Measurements from ENCODE around the gene NIPAL1. TPM values are rescaled to one million over a fixed set of nuclear protein-coding genes. Genes with fewer than 3 reads are reported as not detected.
"Not testable (repeated sequence)": the region's sequence is repeated elsewhere in the genome, so short reads cannot be mapped to it uniquely, and the experiment has no call there.

Gene NIPAL1
- total RNA-seq, 1 donor from 2014 or later: 0.32 TPM

DNA sequence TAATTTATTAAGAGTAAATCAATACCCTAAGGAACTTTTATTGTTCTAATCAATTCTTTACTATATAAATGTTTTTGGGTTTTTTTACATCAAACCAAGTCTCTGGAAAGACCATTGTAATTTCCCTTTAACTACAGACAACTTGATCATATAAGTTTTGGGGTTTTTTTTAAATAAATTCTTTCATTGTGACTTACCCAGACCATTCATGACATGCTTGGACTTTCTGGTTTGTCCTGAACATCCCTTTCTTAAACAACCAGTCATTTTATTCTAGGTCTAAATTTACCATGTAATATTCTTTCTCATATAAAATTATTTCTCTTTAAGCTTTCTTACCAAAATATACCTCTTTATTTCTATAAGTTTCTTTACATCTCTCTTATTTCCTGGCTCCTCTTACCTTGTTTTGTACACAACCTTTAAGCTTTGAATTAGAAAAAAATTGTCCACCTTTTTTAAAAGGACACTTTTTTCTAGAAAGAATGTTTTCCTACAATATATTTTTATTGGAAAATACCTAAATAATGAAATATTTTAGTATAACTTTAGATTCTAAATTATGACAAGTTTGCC, 8.5 kb upstream of the NIPAL1 start:
- peaks cover 14% of the 10 kb centered on the region for H3K9me3 Mint-ChIP-seq (ENCODE audit: low read depth)
- DNase-seq (ENCODE audit: low spot score): no peak
- peaks cover 2% of the 10 kb centered on the region for H3K36me3 Mint-ChIP-seq (ENCODE audit: low read depth)
- TF ChIP-seq, protein P1, sequence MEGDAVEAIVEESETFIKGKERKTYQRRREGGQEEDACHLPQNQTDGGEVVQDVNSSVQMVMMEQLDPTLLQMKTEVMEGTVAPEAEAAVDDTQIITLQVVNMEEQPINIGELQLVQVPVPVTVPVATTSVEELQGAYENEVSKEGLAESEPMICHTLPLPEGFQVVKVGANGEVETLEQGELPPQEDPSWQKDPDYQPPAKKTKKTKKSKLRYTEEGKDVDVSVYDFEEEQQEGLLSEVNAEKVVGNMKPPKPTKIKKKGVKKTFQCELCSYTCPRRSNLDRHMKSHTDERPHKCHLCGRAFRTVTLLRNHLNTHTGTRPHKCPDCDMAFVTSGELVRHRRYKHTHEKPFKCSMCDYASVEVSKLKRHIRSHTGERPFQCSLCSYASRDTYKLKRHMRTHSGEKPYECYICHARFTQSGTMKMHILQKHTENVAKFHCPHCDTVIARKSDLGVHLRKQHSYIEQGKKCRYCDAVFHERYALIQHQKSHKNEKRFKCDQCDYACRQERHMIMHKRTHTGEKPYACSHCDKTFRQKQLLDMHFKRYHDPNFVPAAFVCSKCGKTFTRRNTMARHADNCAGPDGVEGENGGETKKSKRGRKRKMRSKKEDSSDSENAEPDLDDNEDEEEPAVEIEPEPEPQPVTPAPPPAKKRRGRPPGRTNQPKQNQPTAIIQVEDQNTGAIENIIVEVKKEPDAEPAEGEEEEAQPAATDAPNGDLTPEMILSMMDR (IDR thresholded peaks at IDR 0.05): no peak
- H3K27me3 Mint-ChIP-seq (ENCODE audit: low read depth): peaks cover 4% of the 10 kb centered on the region
- H3K4me1 Mint-ChIP-seq (ENCODE audit: low read depth): no peaks in the 10 kb centered on the region
- no peak overlapping the region for H3K27ac Mint-ChIP-seq (ENCODE audit: unreplicated experiment)
- H3K4me3 Mint-ChIP-seq (ENCODE audit: unreplicated experiment): no peak overlapping the region

- DNase-seq (ENCODE audit: low spot score); H3K9me3 Mint-ChIP-seq (ENCODE audit: low read depth); H3K4me3 Mint-ChIP-seq (ENCODE audit: unreplicated experiment); H3K36me3 Mint-ChIP-seq (ENCODE audit: low read depth); H3K4me1 Mint-ChIP-seq (ENCODE audit: low read depth); H3K27me3 Mint-ChIP-seq (ENCODE audit: low read depth): not testable (repeated sequence)
- peak overlapping the region; percentile 18 for H3K27ac Mint-ChIP-seq (ENCODE audit: unreplicated experiment)
These were observed 5.7 kb upstream of the NIPAL1 start for GRCh38 chr4:48010906-48011305.

GRCh38 chr4:48011722-48012121, 4.8 kb upstream of the NIPAL1 start:
- no peaks in the 10 kb centered on the region for H3K36me3 Mint-ChIP-seq (ENCODE audit: low read depth)
- no peaks in the 10 kb centered on the region for H3K9me3 Mint-ChIP-seq (ENCODE audit: low read depth)
- no peak for DNase-seq (ENCODE audit: low spot score)
- H3K4me1 Mint-ChIP-seq (ENCODE audit: low read depth): peaks cover 6% of the 10 kb centered on the region
- H3K27me3 Mint-ChIP-seq (ENCODE audit: low read depth): peaks cover 7% of the 10 kb centered on the region
- TF ChIP-seq, protein P1 (IDR thresholded peaks at IDR 0.05): no peak
- no peak overlapping the region for H3K4me3 Mint-ChIP-seq (ENCODE audit: unreplicated experiment)
- H3K27ac Mint-ChIP-seq (ENCODE audit: unreplicated experiment): no peak overlapping the region

DNA sequence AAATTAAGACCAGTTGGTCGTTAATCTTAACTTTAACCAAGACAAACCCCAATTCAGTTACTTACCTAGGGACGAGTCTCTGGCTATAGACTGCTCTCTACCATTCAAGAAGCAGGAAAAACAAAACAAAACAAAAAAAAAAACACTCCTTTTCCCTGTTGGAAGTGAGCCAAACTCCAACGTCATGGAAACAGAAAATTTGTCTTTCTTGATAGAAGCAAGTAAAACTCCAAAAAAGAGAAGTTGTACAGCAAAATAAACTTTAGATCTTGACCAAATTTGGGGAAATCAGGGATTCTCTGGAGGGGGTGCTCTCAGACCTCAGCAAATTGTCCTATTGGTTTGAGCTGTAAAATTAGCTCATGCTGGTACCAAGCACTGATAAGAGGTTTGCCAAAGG, 3.7 kb upstream of the NIPAL1 start:
- Mint-ChIP-seq H3K27me3 (ENCODE audit: low read depth) (peaks cover 10% of the 10 kb centered on the region), H3K9me3 (ENCODE audit: low read depth) (no peaks in the 10 kb centered on the region), H3K4me1 (ENCODE audit: low read depth) (peaks cover 14% of the 10 kb centered on the region), H3K4me3 (ENCODE audit: unreplicated experiment) (no peak overlapping the region), H3K36me3 (ENCODE audit: low read depth) (no peaks in the 10 kb centered on the region), H3K27ac (ENCODE audit: unreplicated experiment) (no peak overlapping the region)
- DNase-seq (ENCODE audit: low spot score): no peak
- TF ChIP-seq, protein P1 (IDR thresholded peaks at IDR 0.05): no peak

- Mint-ChIP-seq H3K4me3 (ENCODE audit: unreplicated experiment) (no peak overlapping the region), H3K27ac (ENCODE audit: unreplicated experiment) (no peak overlapping the region), H3K36me3 (ENCODE audit: low read depth) (no peaks in the 10 kb centered on the region), H3K27me3 (ENCODE audit: low read depth) (peaks cover 14% of the 10 kb centered on the region), H3K9me3 (ENCODE audit: low read depth) (no peaks in the 10 kb centered on the region), H3K4me1 (ENCODE audit: low read depth) (peaks cover 14% of the 10 kb centered on the region)
- TF ChIP-seq, protein P1 (IDR thresholded peaks at IDR 0.05): no peak
- no peak for DNase-seq (ENCODE audit: low spot score)
These were observed 1.4 kb upstream of the NIPAL1 start for GRCh38 chr4:48015216-48015615.

GRCh38 chr4:48015678-48016077, 894 bp upstream of the NIPAL1 start:
- Mint-ChIP-seq H3K27me3 (ENCODE audit: low read depth) (peaks cover 14% of the 10 kb centered on the region), H3K9me3 (ENCODE audit: low read depth) (no peaks in the 10 kb centered on the region), H3K4me1 (ENCODE audit: low read depth) (peaks cover 14% of the 10 kb centered on the region), H3K4me3 (ENCODE audit: unreplicated experiment) (peak overlapping the region; percentile 79), H3K27ac (ENCODE audit: unreplicated experiment) (no peak overlapping the region), H3K36me3 (ENCODE audit: low read depth) (no peaks in the 10 kb centered on the region)
- TF ChIP-seq, protein P1 (IDR thresholded peaks at IDR 0.05): no peak
- no peak for DNase-seq (ENCODE audit: low spot score)

Measured in chondrocyte (in vitro differentiated cells).